Measurements from ENCODE around the gene OR2AP1. TPM values are rescaled to one million over a fixed set of nuclear protein-coding genes. Genes with fewer than 3 reads are reported as not detected.

OR2AP1 gene
- total RNA-seq, 1 donor from 2014 or later = not detected

Other genes starting within 250 kb of the OR2AP1 start
- gene OR6C3, start 241.7 kb upstream of the OR2AP1 start, total RNA-seq = not detected
- not detected for gene OR6C75, start 209.5 kb upstream of the OR2AP1 start, total RNA-seq
- not detected for gene OR6C65, start 171.9 kb upstream of the OR2AP1 start, total RNA-seq
- gene OR6C76, start 146.2 kb upstream of the OR2AP1 start, total RNA-seq = not detected
- not detected for gene OR6C2, start 128.4 kb upstream of the OR2AP1 start, total RNA-seq
- gene OR6C70, start 102.3 kb upstream of the OR2AP1 start, total RNA-seq = not detected
- gene OR6C68, start 80.1 kb upstream of the OR2AP1 start, total RNA-seq = not detected
- gene OR6C4, start 22.9 kb upstream of the OR2AP1 start, total RNA-seq = not detected
- gene OR10P1, start 64.4 kb downstream of the OR2AP1 start, total RNA-seq = not detected
- gene ITGA7, start 135.4 kb downstream of the OR2AP1 start, total RNA-seq = 479 TPM
- gene BLOC1S1, start 143.6 kb downstream of the OR2AP1 start, total RNA-seq = 128 TPM
- gene RDH5, start 147.9 kb downstream of the OR2AP1 start, total RNA-seq = 12.9 TPM
- gene CD63, start 156.5 kb downstream of the OR2AP1 start, total RNA-seq = 790 TPM
- gene GDF11, start 170.7 kb downstream of the OR2AP1 start, total RNA-seq = 9.7 TPM
- 50.2 TPM for gene SARNP, start 245.3 kb downstream of the OR2AP1 start, total RNA-seq
- gene ORMDL2, start 245.6 kb downstream of the OR2AP1 start, total RNA-seq = 17.3 TPM

All from Right ventricle myocardium inferior (tissue), 1 donor.